PC-3 (cell line): ENCODE data around the gene ZSWIM4. TPM values are rescaled to one million over a fixed set of nuclear protein-coding genes. Genes with fewer than 3 reads are reported as not detected.

Experiments used
- ATAC-seq: fragments of 200-7000 bp; cut with Tn5 transposase; 2 replicates; pipeline ENCODE4 v1.9.1; 2020; ENCODE audit warnings: mild to moderate bottlenecking, moderate library complexity
- BruUV-seq: library from RNA; stranded (reverse); fragments of 400-500 nt; replicated peaks from 2 replicates; lab custom pipeline; 2021; lab: Mats Ljungman, UMichigan
- CTCF ChIA-PET: fragments of 300-600 bp; sonication (Branson Sonifier 250); formaldehyde crosslinking; loops from one replicate; lab custom pipeline; 2022; ENCODE audit warnings: antibody characterized with exemption; lab: Charles Lee
- POLR2A ChIA-PET: fragments of 300-600 bp; sonication (Branson Sonifier 250); formaldehyde crosslinking; loops from one replicate; lab custom pipeline; 2022; ENCODE audit warnings: antibody characterized with exemption; ENCODE audit not compliant: unreplicated experiment; lab: Charles Lee
- DNase-seq: peaks from one replicate; pipeline ENCODE4 v3.0.0-alpha.2; 2015
- H2AFZ ChIP-seq: fragments of 300-600 bp; sonication (generic); 2 replicates; pipeline ENCODE4 v1.6.0; 2016; ENCODE audit warnings: antibody characterized with exemption, low read length
- H3F3A ChIP-seq: fragments of 300-600 bp; sonication (generic); one replicate; pipeline ENCODE4 v1.6.0; 2017; ENCODE audit warnings: antibody characterized with exemption, low read length, control low read depth, mild to moderate bottlenecking; ENCODE audit not compliant: unreplicated experiment
- H3K27ac ChIP-seq: fragments of 300-600 bp; sonication (generic); 2 replicates; pipeline ENCODE4 v1.5.1; 2016; ENCODE audit warnings: mild to moderate bottlenecking, low read length
- H3K27me3 ChIP-seq: fragments of 300-600 bp; sonication (generic); 2 replicates; pipeline ENCODE4 v1.6.1; 2016; ENCODE audit warnings: low read length, mixed read lengths
- H3K36me3 ChIP-seq: fragments of 300-600 bp; sonication (generic); 2 replicates; pipeline ENCODE4 v1.6.1; 2016; ENCODE audit warnings: low read depth, mixed run types, low read length, mixed read lengths
- H3K4me1 ChIP-seq: fragments of 300-600 bp; sonication (generic); 2 replicates; pipeline ENCODE4 v1.5.1; 2016; ENCODE audit warnings: low read length; ENCODE audit not compliant: insufficient read depth
- H3K4me2 ChIP-seq: fragments of 300-600 bp; sonication (generic); 2 replicates; pipeline ENCODE4 v1.6.0; 2016; ENCODE audit warnings: low read length
- H3K4me3 ChIP-seq: fragments of 300-600 bp; sonication (generic); 2 replicates; pipeline ENCODE4 v1.5.1; 2016; ENCODE audit warnings: mild to moderate bottlenecking, low read length, mixed read lengths
- H3K79me2 ChIP-seq: fragments of 300-600 bp; sonication (generic); 2 replicates; pipeline ENCODE4 v1.6.1; 2017; ENCODE audit warnings: low read length, mixed read lengths
- H3K9ac ChIP-seq: fragments of 300-600 bp; sonication (generic); 2 replicates; pipeline ENCODE4 v1.6.0; 2016; ENCODE audit warnings: mild to moderate bottlenecking, low read length
- H3K9me2 ChIP-seq: fragments of 300-600 bp; sonication (generic); replicated peaks from 2 replicates; pipeline ENCODE4 v1.6.1; 2016; ENCODE audit warnings: mixed run types, low read length, mixed read lengths
- H3K9me3 ChIP-seq: fragments of 300-600 bp; sonication (generic); 2 replicates; pipeline ENCODE4 v1.6.1; 2016; ENCODE audit warnings: low read length, mixed read lengths
- H4K20me1 ChIP-seq: fragments of 300-600 bp; sonication (generic); 2 replicates; pipeline ENCODE4 v1.6.1; 2016; ENCODE audit warnings: low read length, mixed read lengths
- CTCF ChIP-seq: fragments of 300-600 bp; sonication (generic); conservative IDR thresholded peaks from 2 replicates; pipeline ENCODE4 v1.5.1; 2017; ENCODE audit warnings: antibody characterized with exemption, low read depth, mild to moderate bottlenecking, low read length
- EZH2 ChIP-seq: fragments of 300-600 bp; sonication (generic); IDR thresholded peaks from one replicate; pipeline ENCODE4 v1.6.1; 2017; ENCODE audit warnings: antibody characterized with exemption, mild to moderate bottlenecking, low read length; ENCODE audit not compliant: unreplicated experiment
- EZH2phosphoT487 ChIP-seq: fragments of 300-600 bp; sonication (generic); IDR thresholded peaks from 2 replicates; pipeline ENCODE4 v1.6.1; 2018; ENCODE audit warnings: mild to moderate bottlenecking, antibody characterized with exemption, low read length, borderline replicate concordance
- intact Hi-C: fragments of 100-400 bp; cut with micrococcal nuclease; formaldehyde crosslinking; loops from 2 replicates; pipeline ENCODE4 v1.9.0; 2023
- total RNA-seq: library from RNA; depleted of rRNA; stranded (reverse); fragments of >200 nt; gene quantifications from 2 replicates; pipeline ENCODE4 v1.2.3, GENCODE V29; 2014

The ZSWIM4 gene
- total RNA-seq, 1 experiment from 2014 or later: 8.0 TPM

GRCh38 chr19:13804830-13805683 is 9.8 kb downstream of the ZSWIM4 start:
- DNase-seq (no peak), ATAC-seq (no peak)
- Histone ChIP-seq H3K79me2 (no peaks in the 10 kb centered on the region), H3K4me3 (no peak overlapping the region), H3K9me2 (no peaks in the 10 kb centered on the region), H3K27me3 (no peaks in the 10 kb centered on the region), H3K4me1 (peaks cover 5% of the 10 kb centered on the region; the same call in 1 of the 2 replicates), H4K20me1 (no peaks in the 10 kb centered on the region), H3K9me3 (no peaks in the 10 kb centered on the region), H3F3A (no peaks in the 10 kb centered on the region), H3K27ac (no peak overlapping the region), H3K9ac (no peak overlapping the region), H2AFZ (no peak overlapping the region), H3K36me3 (peaks cover 37% of the 10 kb centered on the region), H3K4me2 (no peak overlapping the region)
- ChIA-PET CTCF (no interaction called here), POLR2A (interaction anchor here (0.5 to 0.7 kb wide), 2 partner anchors 35 to 1532 kb away, joined by 3 to 12 read pairs; no protein-coding TSS in a partner anchor)
- intact Hi-C loops: no loop called here
- no TSS peak for BruUV-seq
- TF ChIP-seq CTCF (peak; percentile 52), EZH2phosphoT487 (no peak)

GRCh38 chr19:13806728-13807127 is 11.5 kb downstream of the ZSWIM4 start:
- Histone ChIP-seq H3F3A (no peaks in the 10 kb centered on the region), H3K9me3 (no peaks in the 10 kb centered on the region), H3K4me1 (peaks cover 5% of the 10 kb centered on the region; the same call in 1 of the 2 replicates), H3K4me2 (no peak overlapping the region), H4K20me1 (no peaks in the 10 kb centered on the region), H3K36me3 (peaks cover 37% of the 10 kb centered on the region), H3K27ac (no peak overlapping the region), H2AFZ (no peak overlapping the region), H3K9ac (no peak overlapping the region), H3K27me3 (no peaks in the 10 kb centered on the region), H3K9me2 (no peaks in the 10 kb centered on the region), H3K4me3 (no peak overlapping the region), H3K79me2 (no peaks in the 10 kb centered on the region)
- BruUV-seq: no TSS peak
- ChIA-PET CTCF (no interaction called here), POLR2A (no interaction called here)
- no peak for ATAC-seq
- DNase-seq: no peak
- no peak for TF ChIP-seq CTCF
- no peak for TF ChIP-seq EZH2phosphoT487
- TF ChIP-seq EZH2: no peak
- intact Hi-C loops: no loop called here
